ENCODE results near the gene HS3ST6.
"Not testable (repeated sequence)": the region's sequence is repeated elsewhere in the genome, so short reads cannot be mapped to it uniquely, and the experiment has no call there.

The HS3ST6 gene

DNA sequence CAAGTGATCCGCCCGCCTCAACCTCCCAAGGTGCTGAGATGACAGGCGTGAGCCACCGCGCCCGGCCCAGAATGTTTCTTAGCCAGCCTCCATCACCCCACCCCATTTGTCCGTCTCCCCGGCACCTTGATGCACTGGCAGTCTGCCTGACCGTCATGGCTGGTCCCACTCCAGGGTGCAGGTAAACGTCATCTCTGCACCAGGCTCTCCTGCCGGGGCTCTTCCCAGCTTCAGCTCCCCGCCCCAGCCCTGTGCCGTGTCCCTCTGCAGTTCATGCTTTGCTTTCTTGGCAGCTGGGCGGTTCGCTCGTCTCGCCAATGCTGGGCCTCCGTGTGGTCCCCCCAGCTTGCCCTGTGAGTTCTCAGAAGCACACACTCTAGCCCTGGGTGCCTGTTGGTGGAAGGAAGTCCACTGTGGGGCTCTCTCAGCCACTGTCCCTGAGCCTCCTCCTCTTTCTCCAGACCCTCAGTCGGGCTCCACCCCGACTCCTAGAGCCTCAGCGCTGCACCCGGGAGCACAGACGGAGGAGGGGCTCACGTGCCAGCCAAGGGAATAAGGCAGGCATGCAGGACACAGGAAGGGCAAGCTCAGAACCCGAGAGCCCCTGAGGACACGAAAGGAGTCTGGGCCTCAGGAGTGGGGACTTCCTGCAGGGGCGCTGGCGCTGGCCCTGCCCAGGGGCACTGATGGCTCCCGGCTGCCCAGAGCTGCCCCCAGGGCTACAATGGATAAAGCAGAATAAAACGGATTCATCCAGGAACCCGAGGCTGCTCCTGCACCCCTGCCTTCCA, 12.0 kb downstream of the HS3ST6 start:
- DNase-seq, result no peak

DNA sequence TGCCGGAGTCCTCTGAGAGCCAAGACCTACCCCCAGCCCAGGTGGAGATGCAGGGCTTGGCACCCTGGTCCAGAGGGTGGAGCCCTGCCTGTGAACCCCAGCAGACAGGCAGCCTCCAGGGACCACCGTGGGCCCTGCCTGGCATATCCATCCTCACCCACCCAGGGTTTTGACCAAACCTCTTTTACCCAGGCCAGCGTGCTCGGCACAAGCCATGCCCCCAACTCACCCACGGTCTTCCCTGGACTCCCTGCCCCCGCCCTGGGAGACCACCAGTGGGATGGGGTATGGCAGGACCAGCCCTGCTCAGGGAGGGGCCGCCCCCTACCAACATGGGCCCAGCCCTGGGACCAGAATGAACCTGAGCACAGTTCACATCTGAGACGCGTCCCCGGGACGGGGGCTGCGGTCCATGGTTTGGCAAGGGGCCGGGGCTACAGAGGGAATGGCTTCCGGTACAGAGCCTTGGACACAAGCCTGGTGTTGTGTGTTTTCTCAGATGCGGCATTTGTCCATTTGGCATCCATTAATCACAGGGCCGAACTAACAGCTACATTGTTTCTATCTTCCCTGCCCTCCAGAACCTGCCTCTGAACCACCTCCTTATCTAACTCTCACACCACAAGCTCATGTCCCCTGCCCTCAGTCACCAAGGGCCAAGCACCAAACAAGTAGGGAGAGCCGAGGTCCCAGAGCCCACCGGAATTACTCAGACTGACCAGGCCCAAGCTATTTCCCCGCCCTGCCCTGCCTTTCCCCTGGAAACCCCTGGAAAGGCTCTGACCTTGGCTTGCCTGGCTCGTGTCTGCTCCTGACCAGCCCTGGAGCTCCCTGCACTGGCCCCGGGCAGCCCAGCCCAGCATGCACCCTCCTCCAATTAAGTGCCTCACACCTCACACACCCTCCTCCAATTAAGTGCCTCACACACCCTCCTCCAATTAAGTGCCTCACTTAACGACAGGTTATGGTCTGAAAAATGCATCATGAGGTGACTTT, 14.1 kb downstream of the HS3ST6 start:
- no peak for DNase-seq

DNA sequence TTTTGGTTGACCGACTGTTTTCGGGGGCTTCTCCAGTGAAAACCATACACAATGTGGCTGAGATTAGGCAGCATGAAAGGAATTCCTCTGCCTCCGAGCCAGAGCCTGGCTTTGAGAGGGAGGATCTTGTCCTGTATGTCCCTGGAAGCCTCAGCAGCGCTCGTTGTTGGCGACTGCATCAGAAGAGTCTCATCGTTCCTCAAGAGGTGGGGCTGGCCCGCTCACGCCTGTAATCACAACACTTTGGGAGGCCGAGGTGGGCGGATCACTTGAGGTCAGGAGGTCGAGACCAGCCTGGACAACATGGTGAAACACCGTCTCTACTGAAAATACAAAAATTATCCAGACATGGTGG, 15.0 kb downstream of the HS3ST6 start:
- DNase-seq, result no peak

DNA sequence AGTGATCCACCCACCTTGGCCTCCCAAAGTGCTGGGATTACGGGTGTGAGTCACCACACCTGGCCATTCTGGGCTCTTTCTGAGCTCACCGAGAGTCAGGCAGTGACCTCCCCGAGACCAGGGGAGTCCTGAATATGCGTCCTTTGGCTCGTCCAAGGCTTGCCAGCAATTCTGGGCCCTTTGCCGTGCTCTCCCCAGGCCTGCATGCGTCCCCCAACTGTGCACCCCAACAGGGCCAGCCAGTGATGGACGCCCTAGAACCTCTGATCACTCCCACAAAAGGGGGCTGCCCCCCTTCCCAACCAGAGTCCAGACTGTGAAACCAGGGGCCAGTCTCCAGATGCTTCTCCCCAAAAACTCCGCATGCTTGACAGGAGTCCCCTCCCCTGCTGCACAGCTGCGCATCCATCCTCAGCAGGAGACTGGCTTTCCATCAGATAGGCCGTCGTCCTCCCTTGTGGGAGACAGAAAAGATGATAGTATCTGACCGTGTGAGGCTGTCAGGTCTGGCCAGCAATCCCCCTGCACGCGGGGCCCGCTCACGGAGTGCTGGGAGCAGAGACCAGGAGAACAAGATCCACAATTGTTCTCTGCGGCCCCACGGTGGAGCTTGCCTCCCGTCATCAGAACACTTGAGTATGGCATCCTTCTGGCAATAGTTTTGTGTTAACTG, 15.5 kb downstream of the HS3ST6 start:
- no peak for DNase-seq

DNA sequence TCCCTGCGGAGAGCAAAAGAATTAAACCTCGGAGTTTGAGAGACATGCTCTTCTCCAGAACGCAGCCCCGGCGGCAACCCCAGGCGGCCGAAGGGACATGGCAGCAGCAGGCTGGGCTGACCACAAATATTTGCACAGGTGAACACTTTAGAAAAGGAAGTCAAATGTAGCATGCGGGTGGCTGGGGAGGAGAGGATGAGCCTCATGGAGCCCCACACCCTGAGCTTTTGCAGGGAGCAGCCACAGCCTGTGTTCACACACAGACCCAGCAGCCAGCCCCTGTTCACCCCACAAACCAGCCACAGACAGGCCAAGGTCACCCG, 17.8 kb downstream of the HS3ST6 start:
- no peak for DNase-seq

DNA sequence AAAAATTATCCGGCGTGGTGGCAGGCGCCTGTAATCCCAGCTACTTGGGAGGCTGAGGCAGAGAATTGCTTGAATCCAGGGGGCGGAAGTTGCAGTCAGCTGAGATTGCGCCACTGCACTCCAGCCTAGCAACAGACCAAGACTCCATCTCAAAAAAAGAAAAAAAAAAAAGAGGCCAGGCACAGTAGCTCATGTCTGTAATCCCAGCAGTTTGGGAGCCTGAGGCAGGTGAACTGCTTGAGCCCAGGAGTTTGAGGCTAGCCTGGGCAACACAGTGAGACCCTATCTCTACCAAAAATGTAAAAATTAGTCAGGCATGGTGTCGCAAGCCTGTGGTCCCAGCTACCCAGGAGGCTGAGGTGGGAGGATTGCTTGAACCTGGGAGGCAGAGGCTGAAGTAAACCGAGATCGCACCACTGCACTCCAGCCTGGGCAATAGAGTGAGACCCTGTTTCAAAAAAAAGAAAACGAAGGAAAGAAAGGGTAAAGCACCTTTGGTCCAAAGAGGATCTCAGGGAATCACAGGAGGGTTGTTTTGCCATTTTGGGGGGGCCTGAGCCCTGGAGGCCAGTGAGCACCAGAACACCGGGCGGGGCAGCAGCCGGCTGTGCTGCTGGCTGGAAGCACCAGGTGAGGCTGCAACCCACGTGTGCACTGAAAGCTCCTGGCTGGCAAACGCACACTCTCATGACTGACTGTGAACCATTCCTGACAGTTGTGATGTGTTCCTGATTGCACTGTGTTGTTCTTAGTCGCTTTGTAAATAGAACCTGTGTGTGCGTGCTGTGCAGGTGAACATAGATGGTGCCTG, 18.4 kb downstream of the HS3ST6 start:
- DNase-seq, result no peak

DNA sequence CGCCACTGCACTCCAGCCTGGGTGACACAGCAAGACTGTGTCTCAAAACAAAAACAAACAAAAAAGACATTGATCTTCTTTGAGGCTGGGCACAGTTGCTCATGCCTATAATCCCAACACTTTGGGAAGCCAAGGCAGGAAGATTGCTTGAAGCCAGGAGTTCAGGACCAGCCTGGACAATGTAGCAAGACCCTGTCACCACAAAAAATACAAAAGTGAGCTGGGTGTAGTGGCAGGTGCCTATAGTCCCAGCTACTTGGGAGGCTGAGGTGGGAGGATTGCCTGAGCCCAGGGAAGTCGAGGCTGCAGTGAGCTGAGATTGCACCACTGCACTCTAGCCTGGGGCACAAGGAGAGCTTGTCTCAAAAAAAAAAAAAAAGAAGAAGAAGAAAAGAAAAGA, 20.5 kb downstream of the HS3ST6 start:
- DNase-seq, result not testable (repeated sequence)

DNA sequence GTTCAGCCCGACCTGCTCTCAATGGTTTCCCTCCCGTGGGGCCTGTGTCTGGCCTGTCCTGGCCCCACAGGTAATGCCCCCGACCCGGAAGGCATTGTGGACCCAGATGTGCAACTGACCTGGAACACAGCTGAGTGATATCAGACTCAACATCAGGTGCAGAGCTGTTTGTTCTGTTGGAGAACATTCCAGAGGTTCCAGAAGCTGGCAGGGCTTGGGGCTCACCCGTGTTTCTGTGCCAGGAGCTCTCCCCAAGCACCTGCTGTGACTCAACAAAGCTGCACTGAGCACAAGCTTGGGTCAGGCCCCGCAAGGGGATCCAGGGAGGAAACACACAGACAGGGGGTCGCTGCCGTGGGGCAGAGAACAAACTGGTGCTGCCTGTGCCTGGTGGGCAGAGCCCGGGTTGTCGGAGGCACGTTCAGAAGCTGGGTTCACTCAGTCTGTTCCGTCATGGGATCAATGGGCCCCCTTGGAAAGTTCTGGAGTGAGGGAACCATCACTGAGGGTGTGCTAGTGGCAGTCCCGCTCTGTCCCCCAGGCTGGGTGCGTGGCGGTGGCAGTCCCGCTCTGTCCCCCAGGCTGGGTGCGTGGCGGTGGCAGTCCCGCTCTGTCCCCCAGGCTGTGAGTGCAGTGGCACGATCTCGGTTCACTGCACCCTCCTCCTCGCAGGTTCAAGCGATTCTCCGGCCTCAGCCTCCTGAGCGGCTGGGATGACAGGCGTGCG, 22.1 kb downstream of the HS3ST6 start:
- DNase-seq, result no peak

DNA sequence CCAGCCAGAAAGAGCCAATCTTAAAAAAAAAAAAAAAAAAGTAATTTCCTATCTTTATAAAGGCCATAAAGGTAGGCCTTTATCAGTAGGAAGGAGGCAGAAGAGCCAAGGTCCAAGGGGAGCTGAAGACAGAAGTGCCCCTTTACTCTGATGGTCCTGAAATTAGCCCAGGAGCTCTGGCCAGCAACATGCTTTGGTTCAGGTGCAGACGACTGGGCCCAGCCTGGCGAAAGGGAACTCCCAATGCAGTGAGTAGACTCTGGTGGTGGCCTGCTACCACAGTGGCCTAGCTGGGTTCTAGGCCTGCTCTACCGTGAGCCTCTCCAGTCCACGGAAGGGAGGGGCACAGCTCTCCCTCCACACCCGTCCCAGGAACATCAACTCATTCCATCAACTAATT, 23.1 kb downstream of the HS3ST6 start:
- no peak for DNase-seq

DNA sequence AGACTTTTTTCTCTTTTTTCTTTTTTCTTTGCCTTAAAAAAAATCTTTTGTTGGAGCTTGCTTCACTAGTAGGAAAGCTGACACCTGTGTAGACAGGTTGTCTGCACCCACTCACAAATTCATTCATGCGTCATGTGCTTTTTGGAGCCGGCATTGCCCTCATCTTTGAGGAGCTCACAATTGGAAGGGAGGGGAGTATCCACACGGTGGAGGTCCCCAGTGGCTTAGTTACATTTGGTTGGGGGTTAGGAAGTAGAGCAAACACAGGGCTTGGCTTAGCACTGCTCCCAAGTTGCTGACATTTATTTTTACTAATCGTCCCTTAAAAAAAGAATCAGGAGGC, 27.5 kb downstream of the HS3ST6 start:
- DNase-seq, result no peak

DNA sequence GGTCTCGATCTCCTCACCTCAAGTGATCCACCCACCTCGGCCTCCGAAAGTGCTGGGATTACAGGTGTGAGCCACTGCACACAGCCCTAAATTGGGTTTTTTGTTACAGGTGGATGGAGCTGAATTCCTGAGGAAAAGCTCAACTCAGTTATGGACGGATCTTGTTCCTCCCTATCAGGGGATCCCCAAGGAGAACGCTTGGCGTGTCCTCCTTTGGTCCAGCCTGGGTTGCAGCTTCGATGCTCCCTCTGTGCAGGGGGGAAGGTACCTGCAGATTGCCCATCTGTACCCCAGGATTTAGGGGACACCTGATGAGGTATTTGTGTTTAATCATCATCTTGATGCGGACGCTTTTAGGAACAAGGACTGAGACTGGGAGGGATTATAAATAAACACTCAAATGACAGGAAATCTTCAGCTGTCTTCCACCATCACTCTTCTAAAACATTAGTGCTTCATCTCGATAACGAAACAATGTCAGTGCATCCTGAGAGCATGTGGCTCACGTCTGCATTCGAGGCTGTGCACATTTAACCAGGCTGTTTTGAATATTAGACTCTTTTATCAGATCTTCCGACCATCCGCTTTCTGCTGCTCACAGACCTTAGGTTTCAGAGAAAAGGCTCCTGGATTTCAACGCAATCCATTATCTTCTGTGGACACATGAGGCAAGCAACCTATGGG, 28.0 kb downstream of the HS3ST6 start:
- no peak for DNase-seq

DNA sequence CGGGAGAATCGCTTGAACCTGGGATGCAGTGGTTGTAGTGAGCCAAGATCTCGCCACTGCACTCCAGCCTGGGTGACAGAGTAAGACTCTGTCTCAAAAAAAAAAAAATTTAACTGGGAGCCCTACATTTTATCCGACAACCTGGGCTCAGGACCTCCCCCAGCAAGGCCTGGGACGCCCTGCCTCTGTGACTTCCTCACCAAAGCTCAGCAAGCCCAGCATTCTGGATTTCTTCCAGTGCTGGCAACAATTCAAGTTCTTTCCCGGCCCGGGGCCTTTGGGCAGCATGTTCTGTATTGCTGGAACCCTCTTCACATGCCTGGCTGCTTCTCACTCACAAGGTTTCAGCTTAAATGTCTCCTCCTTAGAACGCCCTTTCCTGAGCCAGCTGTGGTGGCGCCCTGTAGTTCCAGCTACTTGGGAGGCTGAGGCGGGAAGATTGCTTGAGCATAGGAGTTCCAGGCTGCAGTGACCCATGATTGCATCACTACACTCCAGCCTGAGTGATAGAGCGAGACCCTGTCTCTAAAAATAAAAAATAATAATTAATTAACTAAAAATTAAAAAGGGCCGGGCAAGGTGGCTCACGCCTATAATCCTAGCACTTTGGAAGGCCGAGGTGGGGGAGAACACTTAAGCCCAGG, 30.4 kb downstream of the HS3ST6 start:
- DNase-seq, result peak; percentile 46

DNA sequence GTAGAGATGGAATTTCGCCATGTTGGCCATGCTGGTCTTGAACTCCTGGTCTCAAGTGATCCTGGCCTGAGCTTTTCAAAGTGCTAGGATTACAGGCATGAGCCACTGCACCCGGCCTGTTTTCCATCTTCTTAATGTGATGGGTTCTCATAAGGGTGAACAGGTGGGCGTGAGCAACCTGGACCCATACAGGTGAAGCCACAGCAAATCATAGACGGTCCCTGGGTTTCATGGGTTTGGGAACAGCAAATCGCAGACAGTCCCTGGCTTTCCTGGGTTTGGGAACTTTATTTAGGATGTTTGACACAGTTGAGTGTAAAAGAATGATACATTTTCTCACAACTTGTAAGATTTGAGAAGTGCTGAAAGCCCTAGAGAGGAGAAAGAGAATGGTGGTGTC, 33.3 kb downstream of the HS3ST6 start:
- DNase-seq, result peak; percentile 45

DNA sequence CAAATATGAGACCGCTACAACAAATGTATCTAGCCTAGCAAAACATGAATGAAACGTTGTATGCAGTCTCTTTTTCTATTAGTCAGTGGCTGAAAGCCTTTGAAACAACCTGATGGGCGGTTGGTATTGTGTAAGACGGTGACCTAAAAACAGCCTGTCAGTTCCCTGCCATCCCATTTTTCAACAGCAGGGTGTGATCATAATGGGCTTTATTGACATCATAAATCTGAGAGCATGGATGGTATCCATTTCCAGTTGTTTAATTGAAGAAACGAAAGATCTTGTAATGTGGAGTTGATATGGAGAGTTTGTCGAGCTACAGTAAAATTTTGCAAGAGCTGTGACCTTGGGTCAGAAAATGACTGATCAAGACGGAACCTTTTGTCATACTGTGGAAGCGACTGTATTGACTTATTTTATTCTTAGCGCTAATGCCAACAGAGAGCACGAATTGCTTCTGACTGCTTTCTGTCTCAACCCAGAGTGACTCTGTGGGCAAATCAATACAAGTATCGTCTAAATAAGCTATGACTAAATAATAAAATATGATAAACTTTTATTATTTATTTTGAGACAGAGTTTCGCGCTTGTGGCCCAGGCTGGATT, 34.0 kb downstream of the HS3ST6 start:
- peak; percentile 8 for DNase-seq

DNA sequence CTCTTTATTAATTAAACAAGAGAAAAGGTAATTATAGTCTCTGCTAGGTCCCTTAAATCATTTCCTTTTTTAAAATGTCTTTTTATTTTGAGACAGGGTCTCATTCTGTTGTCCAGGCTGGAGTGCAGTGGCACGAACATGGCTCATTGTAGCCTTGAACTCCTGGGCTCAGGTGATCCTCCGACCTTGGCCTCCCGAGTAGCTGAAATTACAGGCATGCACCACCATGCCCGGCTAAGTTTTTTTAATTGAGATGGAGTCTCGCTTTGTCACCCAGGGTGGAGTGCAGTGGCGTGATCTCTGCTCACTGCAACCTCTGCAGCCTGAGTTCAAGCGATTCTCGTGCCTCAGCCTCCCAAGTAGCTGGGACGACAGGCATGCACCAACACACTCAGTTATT, 37.0 kb downstream of the HS3ST6 start:
- DNase-seq, result peak; percentile 24

DNA sequence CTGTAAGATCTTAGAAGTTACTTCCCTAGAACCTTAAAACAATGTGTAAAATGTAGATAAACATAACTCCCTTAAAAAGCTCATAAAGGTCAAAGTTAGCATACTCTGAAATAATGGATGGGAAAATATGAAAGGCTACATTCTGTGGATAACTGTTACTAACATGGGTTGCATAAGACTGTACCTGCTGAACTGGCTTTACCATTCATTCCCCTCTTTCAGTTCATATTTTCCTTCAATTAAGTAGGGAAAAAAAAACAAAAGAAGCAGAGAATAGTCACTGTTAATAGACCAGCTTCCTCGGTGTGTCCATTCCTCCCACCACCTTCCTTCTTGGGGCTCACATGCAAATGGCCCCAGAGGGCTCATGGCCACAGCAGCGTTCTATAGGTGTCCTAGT, 38.7 kb downstream of the HS3ST6 start:
- no peak for DNase-seq

DNA sequence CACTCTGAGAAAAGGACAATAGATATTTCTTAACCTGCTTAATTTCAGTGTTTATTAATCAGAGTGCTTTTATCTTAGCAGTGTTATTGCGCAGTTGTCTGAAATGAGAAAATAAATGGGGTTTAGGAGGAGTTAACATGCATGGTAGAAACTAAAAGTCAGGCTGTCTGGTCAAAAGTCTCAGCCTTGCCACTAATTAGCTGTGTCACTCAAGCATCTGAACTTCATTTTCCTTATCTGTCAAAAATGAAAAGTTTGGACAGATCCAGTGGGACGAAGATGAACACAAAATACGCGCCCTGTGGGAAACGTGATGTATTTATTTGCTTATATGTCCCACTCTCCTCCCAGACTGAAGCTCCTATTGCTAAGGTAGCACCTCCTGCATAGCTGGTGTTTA, 40.0 kb downstream of the HS3ST6 start:
- DNase-seq, result no peak

DNA sequence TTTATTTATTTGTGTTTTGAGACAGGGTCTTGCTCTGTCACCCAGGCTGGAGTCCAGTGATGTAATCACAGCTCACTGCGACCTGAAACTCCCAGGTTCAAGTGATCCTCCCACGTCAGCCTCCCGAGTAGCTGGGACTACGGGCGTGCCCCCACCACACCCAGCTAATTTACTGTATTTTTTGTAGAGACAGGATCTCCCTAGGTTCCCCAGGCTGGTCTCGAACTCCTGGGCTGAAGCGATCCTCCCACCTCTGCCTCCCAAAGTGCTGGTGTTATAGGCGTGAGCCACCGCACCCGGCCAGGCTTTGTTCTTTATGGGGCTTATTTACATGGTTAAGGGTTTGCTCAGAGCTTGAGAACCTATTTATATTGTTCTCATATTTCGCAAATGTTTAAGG, 40.4 kb downstream of the HS3ST6 start:
- DNase-seq, result peak; percentile 30

DNA sequence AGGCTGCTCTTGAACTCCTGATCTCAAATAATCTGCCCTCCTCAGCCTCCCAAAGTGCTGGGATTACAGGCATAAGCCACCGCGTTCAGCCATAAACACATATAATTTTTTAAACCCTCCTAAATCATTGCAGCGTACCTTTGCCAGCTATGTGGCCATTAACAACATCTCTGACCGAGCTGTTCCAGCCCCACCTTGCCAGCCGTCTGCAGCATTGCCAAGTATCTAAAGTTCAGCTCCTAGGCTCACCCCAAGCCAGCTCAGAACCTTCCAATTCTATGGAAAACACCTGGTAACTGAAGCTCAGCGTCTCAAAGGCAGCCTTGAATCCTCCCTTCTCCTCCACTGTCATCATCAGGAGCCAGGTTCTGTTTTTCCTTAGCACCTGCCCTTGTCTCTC, 41.1 kb downstream of the HS3ST6 start:
- DNase-seq, result peak; percentile 44

DNA sequence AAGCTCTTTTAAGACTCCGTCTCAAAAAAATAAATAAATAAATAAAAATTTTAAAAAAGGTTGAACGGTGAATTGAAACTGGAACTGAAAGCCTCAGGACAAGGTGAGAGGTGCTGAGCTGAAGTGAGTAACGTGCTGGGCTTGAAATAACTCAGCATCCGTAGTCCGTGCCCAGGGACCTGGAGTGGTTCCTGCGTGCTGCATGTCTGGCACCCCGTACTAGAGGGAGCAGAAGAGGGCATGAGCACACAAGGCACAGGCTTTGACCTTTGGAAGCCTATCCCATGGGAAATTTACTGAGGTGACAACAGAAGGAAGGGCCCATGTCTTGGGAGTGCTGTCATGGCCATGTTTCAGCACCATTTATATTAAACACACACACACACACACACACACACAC, 41.7 kb downstream of the HS3ST6 start:
- no peak for DNase-seq

DNA sequence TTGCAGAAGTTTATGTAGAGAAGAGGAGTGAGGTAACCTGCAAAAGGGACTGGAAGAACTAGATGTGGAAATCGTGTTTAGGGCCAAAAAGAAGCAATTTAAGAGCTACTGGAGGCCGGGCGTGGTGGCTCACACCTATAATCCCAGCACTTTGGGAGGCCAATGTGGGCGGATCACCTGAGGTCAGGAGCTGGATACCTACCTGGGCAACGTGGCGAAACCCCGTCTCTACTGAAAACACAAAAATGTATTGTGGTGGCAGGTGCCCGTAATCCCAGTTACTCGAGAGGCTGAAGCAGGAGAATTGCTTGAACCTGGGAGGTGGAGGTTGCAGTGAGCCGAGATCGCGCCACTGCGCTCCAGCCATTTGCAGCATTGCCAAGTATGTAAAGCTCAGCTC, 42.1 kb downstream of the HS3ST6 start:
- DNase-seq, result not testable (repeated sequence)

Data from activated effector memory CD4-positive, alpha-beta T cell treated with anti-CD3 and anti-CD28 coated beads, Interleukin-2, amount 50 U/mL, for 16 hours (primary cell).